COLO668 (cell line): ENCODE data around the gene SDK1.
"Not testable (repeated sequence)": the region's sequence is repeated elsewhere in the genome, so short reads cannot be mapped to it uniquely, and the experiment has no call there.

Experiments
- DNase-seq: peaks from one replicate; lab custom pipeline; 2025; ENCODE audit not compliant: unreplicated experiment; lab: John Stamatoyannopoulos, UW

SDK1 gene

DNA sequence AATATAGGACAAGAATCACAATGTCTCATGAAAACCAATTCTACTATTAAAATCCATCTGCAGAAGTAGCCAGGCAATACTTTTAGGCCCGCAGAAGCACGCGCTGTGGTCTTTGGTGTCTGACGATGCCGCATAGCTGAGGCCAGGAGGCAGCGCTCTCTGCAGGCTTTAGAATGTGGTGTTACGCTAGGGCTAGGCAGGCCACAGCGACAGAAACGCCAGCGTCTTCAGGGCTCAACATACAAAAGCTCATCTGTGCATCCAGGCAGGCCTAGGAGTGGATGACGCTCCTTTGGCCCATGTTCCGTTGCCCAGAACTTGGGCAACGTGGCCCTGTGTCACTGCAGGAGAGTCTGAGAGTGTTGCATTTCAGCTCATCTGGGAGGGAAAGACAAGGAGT is 779.9 kb downstream of the SDK1 start:
- no peak for DNase-seq

DNA sequence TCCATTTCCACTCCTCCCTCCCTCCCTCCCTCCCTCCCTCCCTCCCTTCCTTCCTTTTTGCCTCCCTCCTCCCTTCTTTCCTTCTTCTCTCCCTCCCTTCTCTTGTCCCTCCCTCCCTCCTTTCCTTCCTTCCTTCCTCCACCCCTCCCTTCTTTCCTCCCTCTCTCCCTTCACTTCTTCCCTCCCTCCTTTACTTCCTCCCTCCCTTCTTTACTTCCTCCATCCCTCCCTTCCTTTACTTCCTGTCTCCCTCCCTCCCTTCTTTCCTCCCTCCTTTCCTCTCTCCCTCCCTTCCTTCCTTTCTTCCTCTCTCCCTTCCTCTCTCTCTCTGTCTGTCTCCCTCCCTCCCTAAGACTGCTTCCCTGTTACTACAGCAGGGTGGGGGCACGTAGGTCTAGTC is 782.5 kb downstream of the SDK1 start:
- DNase-seq = no peak

DNA sequence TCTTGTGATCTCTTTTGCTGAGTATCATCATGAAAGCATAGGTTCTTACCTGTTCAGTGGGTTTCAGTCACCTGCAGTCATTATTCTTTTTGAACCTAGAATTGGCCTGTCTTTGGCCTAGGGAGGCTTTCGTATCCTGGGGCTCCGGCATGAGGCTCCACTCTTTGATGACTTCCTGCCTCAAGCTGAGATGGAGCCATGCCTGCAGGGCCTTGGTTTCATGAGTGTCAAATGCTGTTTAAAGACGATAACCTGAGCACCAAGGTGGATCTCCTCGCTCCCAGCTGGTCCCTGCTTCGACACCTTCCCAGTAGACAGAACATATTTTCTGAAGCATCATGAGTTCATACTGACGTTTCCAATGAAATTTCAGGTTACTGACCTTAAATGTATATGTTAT is 783.2 kb downstream of the SDK1 start:
- DNase-seq = no peak

DNA sequence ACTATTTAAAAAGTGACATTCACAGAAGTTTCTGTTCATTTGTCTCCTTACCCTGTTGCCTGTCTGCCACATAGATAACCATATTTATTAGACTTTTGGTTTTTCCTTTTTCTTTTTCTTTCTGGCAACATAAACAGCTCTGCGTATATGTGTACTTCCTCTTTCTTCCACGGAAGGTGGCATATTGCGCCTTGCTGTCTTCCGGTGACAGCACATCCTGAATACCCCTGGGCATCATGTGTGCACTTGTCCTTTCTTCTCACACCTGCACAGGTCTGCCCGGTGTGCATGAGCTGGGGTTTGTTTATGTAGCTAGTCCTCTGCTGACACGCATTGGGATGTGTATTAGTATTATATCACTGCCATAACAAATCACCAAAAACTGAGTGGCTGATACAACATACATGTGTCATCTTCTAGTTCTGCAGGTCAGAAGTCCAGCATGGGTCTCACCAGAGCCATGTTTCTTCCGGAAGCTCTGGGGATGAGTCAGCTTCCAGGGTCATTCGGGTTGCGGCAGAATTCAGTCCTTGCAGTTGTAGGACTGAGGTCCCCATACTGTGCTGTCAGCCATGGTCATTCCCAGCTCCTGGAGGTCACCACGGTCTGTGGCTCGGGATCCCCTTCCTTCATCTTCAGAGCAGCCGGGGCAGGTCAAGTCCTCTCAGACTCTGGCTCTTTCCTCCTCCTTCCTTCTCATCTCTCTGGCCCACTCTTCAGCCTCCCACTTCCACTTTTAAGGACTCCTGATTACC is 785.1 kb downstream of the SDK1 start:
- no peak for DNase-seq

DNA sequence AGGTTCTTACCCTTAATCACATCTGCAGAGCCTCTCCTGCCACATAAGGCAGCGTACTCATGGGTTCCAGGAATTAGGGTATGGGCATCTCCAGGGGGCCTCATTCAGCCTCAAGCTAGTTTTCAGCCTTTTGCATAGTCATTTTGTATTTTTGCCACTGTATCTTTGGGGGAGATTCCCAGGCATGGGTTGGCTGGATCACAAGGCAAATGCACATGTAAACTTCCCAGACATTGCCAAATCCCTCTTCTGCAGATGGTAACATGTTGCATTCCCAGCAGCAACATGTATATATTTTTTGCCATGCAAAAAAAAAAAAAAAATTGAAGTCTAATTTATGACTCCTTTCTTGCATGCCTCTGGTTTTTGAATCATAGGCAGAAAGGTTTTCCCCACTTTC is 785.7 kb downstream of the SDK1 start:
- no peak for DNase-seq

DNA sequence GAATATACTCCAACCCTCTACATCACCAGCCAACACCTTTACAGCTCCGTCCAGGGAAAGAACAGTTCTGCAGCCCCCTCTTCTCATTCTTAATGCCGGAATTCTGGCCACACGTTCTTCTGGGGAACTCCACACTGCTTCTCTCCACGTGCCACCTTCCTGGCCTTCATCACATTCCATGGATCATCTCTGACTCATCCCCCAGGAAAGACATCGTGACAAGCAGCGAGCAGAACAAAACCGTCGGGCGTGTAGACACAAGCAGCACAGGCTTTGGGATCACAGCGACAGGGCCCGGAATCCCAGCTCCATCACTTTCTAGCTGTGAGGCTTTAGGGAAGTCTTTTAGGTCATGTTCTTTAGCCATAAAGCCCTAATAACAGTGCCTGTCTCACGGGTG is 790.7 kb downstream of the SDK1 start:
- DNase-seq = no peak

DNA sequence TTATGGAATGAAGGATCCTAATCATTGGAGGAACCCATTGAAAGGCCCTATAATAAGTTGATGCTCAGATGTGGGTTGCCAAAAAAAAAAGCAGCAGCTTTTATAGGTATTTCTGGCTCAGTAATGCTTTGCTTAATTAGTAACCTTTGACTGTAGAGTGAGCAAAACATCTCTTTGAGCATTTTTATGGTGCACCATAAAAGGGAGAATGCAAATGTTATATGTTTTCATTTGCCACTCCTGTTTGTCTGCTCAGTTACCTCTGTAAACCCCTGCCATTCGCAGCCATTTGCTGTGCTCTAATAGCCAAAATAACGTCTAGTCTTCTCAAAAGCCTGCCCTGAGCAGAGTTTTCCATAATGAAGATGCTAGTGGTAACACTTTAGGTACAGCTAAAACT is 792.0 kb downstream of the SDK1 start:
- no peak for DNase-seq

DNA sequence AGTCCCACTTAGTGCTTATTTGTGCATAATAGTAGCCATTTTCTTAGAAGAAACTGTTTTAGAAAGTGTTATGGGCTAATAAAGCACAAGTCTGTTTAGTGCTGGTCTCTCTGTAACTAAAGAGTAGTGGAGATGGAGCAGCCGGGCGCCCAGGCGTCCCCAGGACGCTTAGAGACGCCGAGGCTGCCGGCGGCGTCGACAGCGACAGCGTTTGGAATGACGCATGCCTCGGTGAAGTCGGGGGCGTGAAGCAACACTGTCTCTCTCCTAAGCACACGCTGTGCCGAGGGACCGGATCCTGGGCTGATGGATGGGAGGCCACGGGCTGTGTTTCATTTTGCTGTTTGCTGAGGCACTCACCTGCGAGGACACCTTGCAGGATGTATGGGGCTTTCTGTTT is 792.4 kb downstream of the SDK1 start:
- DNase-seq = no peak

DNA sequence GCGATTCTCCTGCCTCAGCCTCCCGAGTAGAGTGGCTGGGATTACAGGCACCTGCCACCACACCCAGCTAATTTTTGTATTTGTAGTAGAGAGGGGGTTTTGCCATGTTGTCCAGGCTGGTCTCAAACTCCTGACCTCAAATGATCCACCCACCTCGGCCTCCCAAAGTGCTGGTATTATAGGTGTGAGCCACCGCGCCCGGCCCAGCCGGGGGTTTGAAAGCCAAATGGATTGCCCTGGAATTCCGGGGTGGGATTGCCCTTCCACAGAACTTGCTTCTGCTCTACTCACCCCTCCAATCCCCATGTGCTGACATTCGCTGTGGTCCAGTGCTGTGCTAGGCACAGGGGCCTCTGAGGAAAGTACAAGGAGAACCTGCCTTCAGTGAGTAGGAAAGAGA is 793.1 kb downstream of the SDK1 start:
- DNase-seq = not testable (repeated sequence)

DNA sequence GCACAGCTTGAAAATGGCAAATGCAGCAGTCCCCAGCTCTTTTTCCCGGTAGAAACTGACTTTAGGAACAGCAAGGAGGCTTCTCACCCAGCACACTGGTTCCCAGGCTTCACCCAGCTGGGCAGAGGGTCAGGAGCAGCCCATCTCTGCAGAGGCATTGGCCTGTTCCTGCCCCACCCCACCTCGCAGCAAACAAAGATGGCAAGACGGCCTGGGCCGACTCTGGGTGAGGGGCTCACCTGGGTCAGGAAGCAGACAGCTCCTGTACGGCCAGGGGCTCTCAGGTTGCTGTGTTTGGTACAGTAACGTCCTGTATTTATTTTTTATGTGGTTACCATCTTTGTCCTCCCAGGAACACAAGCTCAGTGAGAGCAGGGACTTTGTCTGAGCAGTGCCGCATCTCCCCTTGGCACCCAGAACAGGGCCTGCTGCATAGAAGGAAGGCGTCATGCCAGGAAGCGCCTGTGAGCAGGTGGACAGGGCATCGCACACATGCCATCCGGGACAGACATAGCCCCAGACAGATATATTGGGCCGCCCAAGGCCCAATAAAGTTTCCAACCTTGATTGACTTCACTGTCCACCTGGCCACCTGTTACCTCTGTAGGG is 796.1 kb downstream of the SDK1 start:
- DNase-seq = no peak

DNA sequence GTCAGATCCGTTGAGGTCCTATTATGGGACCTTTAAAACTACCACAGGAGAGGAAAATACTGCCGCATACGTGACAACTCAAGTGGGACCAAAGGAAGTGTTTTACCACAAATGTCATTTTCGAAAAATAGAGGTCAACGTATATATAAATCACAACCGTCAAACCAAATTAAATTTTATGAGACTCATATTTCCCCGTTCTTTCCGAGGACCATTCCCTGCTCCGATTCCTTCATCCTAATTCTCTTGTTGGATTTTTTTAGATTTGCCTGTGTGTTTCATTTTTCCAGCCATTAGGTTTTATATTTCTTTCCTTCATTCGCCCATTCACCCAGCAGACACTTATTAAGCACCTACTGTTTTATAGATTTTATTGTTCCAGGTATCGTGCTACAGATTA is 797.1 kb downstream of the SDK1 start:
- no peak for DNase-seq

DNA sequence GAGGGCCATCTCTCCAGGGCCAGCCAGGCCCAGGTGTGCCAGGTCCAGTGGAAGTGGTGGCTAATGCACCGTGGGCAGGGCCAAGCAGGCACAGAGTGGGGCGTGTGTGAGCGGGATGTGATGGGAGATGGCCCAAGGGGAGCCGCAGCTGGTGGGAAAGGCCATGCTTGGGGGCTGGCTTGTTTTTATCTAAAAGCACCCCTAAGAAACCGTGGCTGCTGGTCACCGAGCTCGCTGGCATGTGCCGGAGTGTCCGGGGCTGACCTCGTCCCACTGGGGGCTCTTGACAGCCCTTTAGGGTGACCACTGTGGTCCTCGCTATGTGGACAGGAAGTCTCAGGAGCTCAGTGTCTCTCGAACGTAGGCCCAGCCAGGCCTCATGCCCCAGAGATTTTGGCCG is 798.6 kb downstream of the SDK1 start:
- DNase-seq = no peak

DNA sequence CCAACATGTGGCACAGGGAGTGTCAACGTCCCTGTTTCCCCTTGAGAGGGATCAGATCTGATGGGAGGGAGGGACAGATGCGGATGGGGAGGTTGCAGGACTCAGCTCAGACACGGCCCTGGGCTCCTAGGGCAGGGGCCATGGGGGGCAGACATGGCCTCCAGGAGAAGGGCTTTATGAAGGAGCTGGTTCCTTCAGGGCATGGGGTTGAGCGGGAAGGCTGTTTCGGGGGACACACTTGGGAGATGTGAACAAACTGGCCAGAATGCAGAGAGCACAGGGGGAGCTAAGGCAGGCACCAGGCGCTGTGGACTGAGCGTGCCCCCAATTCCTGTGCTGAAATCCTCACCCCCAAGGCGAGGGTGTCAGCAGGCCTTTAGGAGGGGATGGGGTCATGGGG is 799.1 kb downstream of the SDK1 start:
- no peak for DNase-seq

DNA sequence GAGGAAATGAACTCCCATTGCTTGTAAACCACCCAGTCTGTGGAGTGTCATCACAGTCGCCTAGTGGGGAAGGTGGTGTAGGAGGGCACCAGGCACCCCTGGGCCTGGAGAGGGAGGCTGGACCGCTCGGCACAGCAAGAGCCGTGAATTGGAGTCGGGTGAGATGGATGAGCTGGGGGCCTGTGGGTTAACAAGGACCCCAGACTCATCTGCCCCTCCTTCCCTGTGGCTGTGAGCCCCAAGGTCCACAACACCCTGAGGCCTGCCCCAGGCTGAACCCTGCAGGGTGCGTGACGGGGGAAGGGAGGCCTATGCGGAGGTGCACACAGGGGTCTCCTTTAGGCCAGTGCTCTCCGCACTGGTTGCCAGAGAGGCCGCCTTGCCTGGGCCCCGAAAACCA is 799.6 kb downstream of the SDK1 start:
- no peak for DNase-seq

DNA sequence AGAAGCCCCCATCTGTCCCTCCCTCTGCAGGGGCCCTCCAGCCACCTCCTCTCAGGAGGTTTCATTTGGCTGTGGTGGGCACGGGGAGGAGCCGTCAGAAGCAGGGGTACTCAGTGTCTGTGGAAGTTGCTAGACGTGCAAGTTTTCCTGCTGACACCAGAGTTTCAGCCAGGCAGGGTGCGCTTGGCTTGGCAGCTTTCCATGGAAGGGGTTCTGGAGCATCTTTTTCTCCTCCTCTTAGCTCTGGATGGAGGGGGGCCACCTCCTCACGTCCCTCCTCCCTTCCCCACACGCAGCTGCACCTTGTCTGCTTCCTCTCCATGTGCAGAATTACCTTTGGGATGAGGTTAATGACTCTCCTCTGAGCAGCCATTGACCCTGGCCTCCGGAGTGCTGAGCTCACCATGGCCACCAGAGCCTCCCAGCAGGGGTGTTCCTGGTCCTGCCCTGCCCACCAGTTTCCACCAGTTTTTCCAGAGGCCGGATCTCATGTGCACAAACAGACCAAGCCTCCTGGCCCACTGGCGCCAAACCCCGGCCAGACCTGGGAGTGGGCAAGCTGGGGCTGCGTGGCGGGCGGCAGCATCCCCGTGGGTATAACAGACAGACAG is 801.3 kb downstream of the SDK1 start:
- DNase-seq = no peak

DNA sequence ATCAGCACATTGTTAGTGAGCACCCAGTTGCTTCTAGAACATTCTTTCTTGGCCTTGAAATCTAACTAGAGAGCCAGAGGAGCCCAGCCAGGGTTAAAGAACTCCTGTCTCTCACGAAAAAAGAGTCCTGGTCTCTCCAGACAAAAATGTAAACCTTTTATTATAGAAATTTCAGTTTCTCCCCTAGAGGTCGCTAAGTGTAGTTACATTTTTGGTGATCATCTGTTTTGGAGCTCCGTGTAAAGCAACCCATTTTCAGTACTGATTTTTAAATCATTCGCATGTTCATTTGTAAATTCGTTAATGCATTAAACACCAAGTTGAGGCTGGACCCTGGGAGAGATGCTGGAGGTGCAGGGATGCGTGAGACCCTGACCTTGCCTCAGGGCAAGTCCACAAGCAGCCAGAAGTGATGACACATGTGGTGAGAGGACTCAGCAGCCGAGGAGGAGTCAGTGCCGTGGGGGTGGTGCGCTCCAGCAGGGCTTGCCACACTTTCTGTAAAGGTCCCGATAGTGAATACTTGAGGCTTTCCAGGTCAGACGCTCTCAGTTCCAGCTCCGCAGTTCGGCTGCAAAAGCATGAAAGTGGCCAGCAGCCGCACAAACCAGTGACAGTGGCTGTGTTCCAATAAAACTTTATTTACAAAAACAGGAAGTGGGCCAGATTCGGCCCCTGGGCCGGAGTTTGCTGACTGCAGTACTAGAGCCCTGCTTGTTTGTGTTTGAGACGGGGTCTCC is 802.5 kb downstream of the SDK1 start:
- DNase-seq = no peak

DNA sequence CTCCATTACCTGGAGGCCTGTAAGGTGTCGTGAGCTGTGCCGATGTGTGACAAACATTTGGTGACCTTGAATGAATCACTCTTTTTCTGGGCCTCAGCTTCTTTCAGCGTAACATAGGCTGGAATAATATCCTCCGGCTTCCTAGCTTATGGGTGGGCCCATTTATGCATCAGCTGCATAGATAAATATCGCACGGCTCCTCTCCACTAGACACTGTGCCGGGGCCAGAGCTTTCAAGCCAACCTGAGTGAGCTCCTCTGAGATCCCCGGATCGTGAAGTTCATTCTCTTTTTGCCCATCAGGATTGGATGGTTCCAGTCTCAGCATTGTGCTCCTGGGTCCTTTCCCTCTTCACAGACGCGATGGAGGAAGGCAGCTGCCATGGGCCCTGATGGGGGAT is 806.8 kb downstream of the SDK1 start:
- DNase-seq = no peak

DNA sequence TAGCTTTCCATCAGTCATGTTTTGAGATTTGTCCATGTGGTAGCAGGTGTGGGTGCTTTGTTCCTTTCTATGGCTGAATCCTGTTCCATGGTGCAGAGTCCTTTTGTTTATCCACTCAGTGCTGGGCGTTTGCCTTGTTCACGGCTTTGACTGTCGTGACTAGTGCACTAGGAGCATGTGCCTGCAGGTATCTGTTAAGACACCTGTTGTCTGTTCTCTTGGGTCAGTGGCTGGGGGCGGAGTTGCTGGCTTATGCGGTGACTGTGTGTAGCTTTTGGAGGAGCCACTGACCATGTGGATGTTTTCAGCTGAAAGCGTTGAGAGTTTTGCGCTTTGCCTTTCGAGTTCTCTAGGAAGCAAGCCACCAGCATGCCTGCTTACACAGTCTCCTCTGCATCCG is 807.9 kb downstream of the SDK1 start:
- peak; percentile 13 for DNase-seq

DNA sequence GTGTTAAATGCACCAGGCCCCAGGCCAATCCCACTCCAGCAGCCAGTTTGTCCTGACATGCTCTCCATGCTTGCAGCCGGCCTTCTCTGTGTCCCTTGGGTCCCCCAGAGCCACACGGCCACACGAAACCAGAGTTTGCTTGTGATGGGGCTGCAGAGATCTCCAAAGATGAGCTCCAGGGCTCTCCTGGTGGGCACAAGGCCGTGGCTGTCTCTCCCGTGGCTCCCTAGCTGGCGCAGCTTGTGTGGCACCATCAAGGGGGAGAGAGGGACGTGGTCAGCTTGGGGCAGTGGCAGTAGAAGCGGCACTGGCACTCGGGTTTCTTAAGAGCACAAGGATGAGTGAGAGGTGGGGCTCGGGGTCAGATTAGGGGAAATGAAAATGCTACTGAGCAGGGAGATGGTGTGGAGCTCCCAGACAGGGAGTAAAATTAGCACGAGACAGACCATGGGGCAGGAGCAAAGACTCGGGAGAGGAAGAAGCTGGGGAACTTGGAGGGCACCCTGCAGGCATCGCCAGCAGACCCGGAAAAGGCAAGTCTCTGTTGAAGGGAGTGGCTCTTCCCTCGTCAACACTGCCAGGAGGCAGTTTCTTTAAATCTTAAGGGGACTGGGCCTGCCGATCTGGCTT is 808.5 kb downstream of the SDK1 start:
- no peak for DNase-seq

DNA sequence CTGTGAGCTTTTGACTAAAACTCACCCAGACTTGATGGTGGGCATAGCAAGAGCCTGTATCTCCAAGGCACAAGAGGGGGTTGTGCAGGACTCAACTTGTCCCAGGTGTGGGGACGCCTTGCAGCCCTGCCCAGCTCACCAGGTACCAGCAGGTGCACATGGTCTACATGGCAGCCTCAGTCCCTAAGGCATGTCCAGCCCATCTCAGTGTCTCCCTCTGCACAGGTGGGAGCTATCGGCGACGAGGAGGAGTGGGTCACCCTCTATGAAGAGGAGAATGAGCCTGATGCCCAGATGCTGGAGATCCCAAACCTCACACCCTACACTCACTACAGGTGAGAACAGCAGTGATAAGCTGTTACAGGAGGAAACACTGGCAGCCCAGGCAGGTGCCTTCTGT is 809.4 kb downstream of the SDK1 start:
- DNase-seq = no peak

DNA sequence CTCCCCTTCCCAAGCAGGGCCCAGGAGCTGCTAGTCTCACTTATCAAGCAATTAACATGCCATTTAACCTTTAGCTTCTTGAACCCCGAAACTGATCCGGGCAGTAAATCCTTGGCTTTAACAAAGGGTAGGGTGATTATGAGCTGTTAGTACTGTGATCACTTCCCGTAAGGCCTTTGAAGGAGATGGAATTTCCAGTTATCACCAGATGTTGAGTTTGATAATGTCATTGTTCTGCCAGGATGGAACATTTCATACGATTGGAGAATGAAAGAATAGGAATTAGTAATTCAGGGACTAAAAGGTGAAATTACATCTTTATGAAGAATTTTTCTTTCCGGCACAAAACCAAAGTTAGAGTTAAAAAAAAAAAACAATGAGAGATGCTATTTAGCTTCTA is 810.1 kb downstream of the SDK1 start:
- no peak for DNase-seq

DNA sequence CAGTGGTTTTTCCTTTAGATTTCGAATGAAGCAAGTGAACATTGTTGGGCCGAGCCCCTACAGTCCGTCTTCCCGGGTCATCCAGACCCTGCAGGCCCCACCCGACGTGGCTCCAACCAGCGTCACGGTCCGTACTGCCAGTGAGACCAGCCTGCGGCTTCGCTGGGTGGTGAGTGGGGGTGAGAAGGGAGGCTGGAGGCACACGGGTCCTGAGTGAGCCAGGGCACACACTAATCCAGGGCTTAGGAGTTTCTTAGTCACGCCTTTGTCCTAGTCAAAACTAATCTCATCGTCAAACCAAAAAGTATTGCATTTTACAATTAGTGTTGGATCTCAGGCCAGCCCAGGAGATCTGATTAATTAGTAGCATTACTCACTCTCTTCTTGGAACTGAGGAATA is 812.2 kb downstream of the SDK1 start:
- DNase-seq = no peak
